Endothelial cell of umbilical vein (primary cell): ENCODE data around the gene CAPN8.

Source experiments
- CTCF ChIP-seq, 2 donors: IDR thresholded peaks; 1 replicate in 1 of 2; 2 replicates in 1 of 2; pipeline ENCODE4 v1.5.1; 2011; ENCODE audit warnings: low read length in 2 of 2, mild to moderate bottlenecking in 2 of 2, moderate library complexity in 2 of 2, control low read depth in 1 of 2, inconsistent platforms in 1 of 2, low read depth in 1 of 2; ENCODE audit not compliant: insufficient read depth in 1 of 2; ENCODE audit errors: extremely low read depth in 1 of 2
- FOS ChIP-seq: IDR thresholded peaks from 2 replicates; pipeline ENCODE4 v1.6.1; 2011; ENCODE audit warnings: mild to moderate bottlenecking, low read length, moderate library complexity, borderline replicate concordance; ENCODE audit not compliant: insufficient read depth
- GATA2 ChIP-seq: IDR thresholded peaks from 2 replicates; pipeline ENCODE4 v1.7.0; 2011; ENCODE audit warnings: low read depth, mild to moderate bottlenecking, moderate library complexity, mixed read lengths, low read length; ENCODE audit not compliant: insufficient read length, insufficient read depth
- MYC ChIP-seq: IDR thresholded peaks from one replicate; pipeline ENCODE4 v1.6.1; 2011; ENCODE audit warnings: mild to moderate bottlenecking, low read depth, low read length
- POLR2A ChIP-seq: IDR thresholded peaks from 2 replicates; pipeline ENCODE4 v1.6.1; 2012; ENCODE audit warnings: low read depth, mild to moderate bottlenecking, control low read depth, low read length

- TF ChIP-seq FOS, result no peak
- TF ChIP-seq CTCF (IDR thresholded peaks at IDR 0.05; ENCODE audit: extremely low read depth in 1 of 2, insufficient read depth in 1 of 2, low read depth in 1 of 2, low read length in 2 of 2), result no peak
- TF ChIP-seq POLR2A, result no peak
- TF ChIP-seq GATA2, result no peak
- no peak for TF ChIP-seq MYC
Observed at GRCh38 chr1:223680188-223680587, 14.7 kb upstream of the CAPN8 start.
